Stimulated activated CD8-positive, alpha-beta memory T cell treated with anti-CD3 and anti-CD28 coated beads, Interleukin-15, amount 100 ng/mL, for 48 hours (primary cell): ENCODE data around the gene COQ2.
A peak's percentile ranks its signal among the peaks of the same experiment; 100 is the strongest.
"Not testable (repeated sequence)": the region's sequence is repeated elsewhere in the genome, so short reads cannot be mapped to it uniquely, and the experiment has no call there.

ENCODE experiments used
- DNase-seq, 2 donors: peaks; one replicate each; pipeline ENCODE4 v3.0.0-alpha.2; 2020; ENCODE audit warnings: low read depth in 2 of 2

The COQ2 gene

DNA sequence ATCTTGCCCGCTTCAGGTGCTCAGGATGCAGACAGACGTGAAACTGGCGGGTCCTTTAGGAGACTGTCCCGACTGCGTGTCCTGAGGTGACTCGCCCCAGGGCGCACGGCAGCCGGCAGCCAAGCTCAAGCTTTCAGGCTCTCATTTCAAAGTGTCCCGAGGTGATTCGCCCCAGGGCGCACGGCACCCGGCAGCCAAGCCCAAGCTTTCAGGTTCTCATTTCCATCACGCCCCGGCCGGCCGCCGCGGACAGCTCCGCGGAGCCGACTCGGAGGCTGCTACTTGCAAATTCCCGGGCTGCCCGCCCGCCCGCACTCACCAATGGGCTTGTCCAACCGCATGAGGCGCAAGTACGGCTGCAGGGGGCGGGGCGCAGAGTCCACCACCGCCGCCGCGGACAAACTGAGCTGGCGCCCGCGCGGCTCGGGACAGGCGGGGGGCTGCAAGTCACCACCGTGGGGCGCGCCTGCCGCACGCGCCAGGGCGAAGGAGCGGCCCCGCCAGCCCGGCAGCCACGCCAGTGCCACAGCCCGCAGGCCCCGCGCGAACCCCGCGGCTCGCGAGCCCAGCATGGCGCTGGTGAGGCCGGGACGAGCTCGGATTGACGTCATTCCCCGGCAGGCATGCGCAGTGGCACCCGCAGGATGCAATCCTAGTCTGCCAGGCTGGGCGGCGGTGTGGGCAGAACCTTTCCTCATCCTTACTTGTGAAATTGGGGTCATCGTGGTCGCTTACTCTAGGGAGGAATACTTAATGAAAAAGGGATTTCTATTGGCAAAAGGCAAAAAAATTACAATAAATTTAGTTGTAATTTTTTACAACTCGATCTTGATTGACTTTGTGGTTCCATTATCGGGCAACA, at the start of gene COQ2:
TSS of gene COQ2 (minus strand) at position 606 of the 862 bp plus-strand sequence. CDS start at position 572, 34 bp downstream.
- DNase-seq: peak; percentile 87 to 90

DNA sequence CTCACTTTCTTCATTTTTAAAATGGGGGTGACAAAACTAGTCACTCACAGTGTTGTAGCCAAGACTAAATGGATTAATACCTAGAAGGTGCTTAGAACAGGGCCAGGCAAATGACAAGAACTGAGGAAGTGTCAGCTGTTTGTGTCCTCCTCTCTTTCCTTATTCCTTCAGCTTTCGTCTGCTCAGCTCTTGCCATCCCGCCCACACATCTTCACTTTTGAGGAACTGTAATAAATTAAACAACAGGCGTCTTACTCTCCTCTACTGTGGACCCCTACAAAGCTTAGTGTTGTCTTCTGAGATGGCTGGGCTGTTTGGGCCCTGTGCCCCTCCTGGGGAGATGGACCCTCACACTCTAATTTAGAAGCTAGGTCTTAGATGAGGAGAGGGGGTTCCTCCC, 47.4 kb upstream of the COQ2 start:
- DNase-seq: no peak

DNA sequence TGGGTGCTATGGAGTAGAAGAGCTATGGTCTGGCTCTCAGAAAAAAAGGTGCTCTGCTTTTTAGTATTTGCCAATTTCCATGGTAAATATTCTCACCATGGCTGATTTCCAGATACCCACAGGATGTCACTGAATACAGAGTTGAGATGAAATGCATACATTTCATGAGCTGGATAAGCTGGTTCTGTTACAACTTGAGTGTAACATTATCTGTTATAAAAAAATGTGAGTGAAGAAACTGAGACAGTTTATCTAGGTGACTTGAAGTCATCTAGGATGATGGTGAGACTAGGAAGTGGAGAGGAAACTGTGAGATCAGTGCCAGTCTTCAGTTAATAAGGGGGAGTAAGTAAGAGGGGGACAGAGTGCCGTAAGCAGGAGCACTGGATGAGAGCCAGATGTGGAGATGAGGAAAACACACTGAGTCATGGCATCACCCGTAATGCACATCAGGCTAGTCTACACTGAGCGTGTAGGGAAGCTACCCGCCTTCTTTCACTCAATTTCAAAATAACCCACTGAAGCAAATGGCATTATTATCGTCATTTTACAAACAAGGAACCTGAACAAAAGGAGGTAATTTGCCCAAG, 45.0 kb upstream of the COQ2 start:
- no peak for DNase-seq

- DNase-seq: no peak
Observed at GRCh38 chr4:83328521-83329187, 44.1 kb upstream of the COQ2 start.

DNA sequence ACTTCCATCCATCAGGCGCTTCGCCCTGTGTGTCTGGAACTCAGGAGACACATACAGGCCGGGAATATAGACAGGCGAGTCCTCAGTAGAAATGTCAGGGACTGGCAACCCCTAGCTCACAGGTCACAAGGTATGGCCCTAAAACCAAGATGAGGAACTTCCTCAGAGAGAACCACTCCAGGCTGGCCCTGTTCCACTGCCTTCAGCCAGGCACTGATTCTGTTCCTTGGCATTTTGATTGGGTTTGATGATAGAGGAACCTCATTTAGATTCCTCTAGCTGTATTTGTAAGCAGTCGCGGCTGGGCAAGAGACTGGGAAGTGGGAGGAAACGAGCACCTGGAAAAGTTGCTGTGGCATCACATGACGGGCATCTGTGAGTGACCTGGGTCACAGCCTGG, 41.9 kb upstream of the COQ2 start:
- DNase-seq: no peak

- not testable (repeated sequence) for DNase-seq
Observed at GRCh38 chr4:83325306-83325705, 40.7 kb upstream of the COQ2 start.

- no peak for DNase-seq
Observed at GRCh38 chr4:83323136-83323535, 38.5 kb upstream of the COQ2 start.

DNA sequence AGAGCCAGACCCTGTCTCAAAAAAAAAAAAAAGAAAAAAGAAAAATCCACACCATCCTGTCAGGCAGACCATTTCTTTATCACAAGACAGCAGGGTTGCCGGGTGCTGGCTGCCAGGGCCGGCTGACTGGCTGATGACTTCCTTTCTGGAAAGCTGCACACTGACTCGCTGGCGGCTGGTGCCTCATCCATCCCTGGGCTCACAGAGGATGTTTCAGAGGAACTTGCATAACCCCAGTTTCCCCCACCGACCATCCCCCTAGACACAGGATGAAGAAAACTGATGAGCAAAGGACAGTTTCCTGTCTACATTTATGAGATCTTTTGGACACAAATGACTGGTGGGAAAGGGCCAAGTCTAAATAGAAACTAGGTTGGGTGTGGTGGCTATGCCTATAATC, 36.0 kb upstream of the COQ2 start:
- DNase-seq: peak in 1 of 2 donors; percentile 15

DNA sequence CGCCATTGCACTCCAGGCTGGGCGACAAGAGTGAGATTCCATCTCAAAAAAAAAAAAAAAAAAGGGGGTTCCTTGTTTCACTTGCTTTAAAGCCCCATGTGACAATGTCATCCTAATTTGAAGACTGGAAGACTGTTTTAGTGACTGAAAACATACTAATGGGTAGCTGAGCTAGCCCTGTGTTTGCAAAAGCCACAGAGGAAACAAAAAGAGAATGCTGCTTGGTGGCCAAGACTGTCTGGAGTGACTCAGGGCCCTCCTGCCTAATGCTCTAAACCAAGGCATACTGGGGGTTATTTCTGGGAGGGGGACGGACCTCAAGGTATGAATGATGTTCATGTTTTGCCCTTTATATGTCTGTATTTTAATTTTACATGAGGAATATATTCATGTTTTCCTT, 34.1 kb upstream of the COQ2 start:
- no peak for DNase-seq

DNA sequence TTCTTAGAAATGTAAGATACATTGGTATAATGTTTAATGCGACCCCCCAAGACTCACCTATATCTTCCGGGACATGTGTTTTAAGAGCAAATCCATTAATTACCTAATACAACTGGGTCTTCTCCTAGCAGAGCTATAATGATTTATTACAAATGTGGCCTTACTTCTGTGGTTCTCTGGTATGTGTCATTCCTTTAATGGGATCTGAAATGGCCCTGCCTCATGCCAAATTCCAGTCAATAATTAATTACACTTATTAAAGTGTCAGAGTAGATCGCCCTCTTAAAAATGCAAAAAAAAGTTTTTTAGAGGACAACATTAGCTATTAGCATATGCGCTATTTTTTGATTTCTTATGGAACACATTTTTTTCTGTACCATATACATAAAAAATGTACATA, 33.1 kb upstream of the COQ2 start:
- no peak for DNase-seq

GRCh38 chr4:83316459-83317165, 32.0 kb upstream of the COQ2 start:
- DNase-seq: no peak

DNA sequence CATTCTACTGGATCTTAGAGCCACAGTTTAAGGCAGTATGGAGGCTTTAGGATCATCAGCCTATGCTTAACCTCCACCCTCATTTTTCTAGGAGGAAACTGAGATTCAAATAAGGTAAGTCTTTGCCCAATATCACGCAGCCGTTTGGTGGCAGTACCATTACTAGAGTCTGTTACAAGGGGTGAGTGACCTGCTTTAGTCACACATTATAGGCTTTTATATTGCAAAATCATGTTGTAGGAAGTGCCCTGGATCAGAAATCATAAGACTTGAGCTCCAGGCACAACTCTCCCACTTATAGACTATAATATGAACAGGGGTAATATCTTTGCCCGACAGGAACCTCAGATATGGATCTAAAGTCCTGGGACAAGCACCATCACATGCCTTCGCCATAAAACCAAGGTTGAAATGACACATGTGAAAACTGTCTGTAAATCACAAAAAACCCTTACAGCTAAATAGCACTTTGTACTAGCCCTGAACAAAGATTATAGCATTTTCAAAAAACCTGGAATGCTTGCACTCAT, 30.8 kb upstream of the COQ2 start:
- no peak for DNase-seq

DNA sequence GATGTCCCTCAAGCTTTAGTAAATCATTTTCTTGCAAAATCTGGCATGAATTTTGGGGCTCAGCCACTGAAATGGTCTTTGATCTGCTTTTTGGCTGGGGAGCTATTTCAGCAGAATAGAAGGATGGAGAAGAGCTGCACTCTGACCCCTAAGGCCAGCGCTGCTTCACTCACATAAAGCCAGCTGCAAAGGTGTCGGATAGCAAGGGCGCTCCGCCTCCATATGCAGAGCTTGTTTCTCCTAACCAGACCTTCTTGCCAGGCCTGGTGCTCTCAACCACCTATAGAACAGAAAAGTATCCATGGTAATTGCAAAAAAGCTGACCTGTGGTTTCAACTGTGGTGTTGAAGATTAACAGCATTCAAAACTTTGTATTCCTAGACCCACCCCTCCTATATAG, 24.1 kb upstream of the COQ2 start:
- no peak for DNase-seq

- no peak for DNase-seq
Observed at GRCh38 chr4:83307920-83308319, 23.3 kb upstream of the COQ2 start.

GRCh38 chr4:83305187-83305586, 20.6 kb upstream of the COQ2 start:
- no peak for DNase-seq

DNA sequence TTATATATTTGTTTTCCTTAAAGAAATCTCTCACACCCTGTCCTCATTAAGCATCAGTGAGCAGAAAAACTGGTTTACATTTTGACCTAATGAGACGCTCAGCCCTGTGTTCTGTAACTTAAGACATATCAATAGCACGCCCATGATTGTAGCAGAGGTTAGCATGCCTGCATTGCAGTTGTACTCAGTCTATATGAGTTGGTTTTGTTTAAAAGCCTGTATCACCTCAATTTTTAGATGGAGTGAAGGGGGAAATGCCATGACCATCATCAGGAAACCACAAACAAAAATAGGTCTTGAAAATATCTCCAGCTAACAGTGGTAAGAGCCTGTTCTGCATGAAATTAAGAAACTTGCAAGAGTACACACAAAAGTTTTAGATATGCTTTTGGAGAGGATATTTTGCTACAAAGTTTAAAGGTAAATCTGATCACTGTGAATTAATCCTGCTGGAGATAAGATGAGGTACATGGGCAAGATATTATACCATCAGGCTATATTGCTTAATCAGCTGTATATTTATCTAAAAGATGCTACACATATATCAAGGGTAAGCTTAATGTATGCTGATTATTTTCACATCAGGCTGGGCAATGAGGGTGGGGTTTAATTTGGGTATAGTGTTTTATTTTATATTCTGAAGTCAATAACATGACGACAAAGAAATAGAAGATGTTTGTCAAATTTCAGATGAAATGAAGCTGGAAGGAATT, 13.1 kb upstream of the COQ2 start:
- DNase-seq: no peak

DNA sequence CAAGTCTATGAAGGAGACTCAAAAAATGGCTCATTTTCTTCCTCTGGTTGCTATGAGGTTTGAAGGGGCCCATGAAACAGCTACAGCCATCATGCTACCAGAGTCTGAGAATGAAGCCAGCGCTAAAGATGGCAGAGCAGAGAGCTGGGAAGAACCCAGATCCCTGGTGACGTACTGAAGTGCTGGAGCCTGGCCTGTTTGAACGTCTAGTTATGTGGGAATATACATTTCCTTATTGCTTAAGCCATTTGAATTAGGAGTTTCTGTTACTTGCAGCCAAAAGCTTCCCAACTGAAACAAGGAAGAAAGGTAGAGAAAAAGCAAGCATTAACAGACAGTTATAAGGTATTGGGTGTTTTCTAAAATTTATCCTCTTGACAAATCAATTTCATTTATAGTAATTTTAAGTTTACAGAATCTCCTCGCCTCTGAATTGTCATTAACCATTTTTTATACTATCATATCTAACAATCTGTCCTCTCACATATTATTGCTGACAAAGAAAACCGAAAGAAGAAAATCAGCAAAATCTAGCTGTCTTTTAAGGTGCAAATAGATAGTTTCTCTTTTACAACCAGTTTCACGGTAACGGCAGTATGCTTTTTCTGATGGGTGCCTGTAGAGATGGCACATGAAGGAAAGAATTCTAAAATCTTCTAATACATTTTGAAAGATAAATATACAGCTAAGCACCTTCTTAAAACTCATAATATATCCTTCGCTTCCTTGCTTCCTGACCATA, 8.9 kb upstream of the COQ2 start:
- DNase-seq: no peak

- not testable (repeated sequence) for DNase-seq
Observed at GRCh38 chr4:83290059-83290774, 5.6 kb upstream of the COQ2 start.

DNA sequence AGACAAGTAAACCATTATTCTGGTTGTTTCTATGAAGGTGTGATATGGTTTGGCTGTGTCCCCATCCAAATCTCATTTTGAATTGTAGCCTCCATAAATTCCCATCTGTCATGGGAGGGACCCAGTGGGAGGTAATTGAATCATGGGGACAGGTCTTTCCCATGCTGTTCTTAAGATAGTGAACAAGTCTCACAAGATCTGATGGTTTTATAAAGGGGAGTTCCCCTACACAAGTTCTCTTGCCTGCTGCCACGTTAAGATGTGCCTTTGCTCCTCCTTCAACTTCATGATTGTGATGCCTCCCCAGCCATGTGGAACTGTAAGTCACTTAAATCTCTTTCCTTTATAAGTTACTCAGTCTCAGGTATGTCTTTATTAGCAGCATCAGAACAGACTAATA, 3.8 kb upstream of the COQ2 start:
- DNase-seq: not testable (repeated sequence)

DNA sequence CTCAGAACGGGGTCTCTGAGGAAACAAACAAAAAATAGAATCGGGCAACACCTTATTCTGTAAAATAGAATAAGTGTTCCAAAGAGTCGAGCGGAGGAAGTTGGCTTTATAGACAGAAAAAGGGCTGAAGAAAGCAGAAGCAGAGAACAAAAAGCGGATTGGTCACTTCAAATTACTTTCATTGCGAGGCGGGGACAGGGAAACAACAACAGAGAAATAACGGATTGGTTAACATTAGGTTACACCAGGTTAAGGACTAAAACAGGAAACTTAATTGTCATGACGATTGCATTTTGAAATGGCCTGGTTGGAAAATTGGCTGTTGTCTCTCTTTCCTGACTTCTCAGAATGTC, 433 bp upstream of the COQ2 start:
- no peak for DNase-seq
